HG02870 (cell line): ENCODE results near the gene NTMT2.
"Not testable (repeated sequence)": the region's sequence is repeated elsewhere in the genome, so short reads cannot be mapped to it uniquely, and the experiment has no call there.

Experiments used
- ATAC-seq: cut with Tn5 transposase; IDR thresholded peaks from one replicate; pipeline ENCODE4 v1.9.1; 2021; ENCODE audit warnings: mild to moderate bottlenecking, moderate library complexity; ENCODE audit not compliant: unreplicated experiment

NTMT2 gene

GRCh38 chr1:170145770-170146676 lies at the start of gene NTMT2:
Gene NTMT2 (plus strand): TSS chr1:170145959. CDS start chr1:170146108, 149 bp downstream.
- ATAC-seq = no peak

DNA sequence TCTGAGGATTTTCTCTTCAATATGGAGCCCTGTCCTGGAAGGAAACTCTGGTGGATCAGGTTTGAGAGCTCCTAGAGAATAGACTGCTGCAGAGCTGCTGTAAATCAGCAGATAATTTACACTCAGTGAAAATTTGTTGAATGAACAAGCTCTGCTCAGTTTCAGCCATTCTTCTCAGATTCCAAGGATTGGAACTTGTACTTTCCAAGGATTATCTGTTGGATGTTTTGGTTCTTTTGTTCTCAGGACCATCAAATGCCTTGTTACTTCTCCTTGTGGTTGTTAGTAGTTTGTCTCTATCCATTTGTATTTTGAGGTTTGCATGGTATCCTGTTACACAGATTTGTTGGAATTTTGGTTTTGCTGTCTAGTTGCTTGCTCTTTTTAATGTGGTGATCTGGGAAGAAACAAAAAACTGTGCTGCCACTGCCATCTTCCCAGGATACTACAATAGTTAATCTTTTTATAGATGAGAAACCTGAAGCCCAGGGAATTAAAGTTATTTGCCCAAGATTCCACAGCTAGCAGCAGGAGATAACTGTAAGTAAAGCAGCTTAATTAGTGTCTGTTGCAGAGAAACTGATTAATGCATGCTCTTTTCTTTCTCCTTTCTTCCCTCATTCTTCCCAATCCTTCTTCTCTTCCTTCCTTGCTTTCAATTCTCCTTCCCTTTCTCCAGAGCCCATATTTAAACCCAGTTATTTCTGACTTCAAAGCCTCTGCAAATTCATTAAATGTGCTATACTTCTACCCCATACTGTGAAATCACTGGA lies 49.6 kb upstream of the NTMT2 start:
- ATAC-seq = no peak

GRCh38 chr1:170096806-170097340 lies 48.9 kb upstream of the NTMT2 start:
- ATAC-seq = no peak

DNA sequence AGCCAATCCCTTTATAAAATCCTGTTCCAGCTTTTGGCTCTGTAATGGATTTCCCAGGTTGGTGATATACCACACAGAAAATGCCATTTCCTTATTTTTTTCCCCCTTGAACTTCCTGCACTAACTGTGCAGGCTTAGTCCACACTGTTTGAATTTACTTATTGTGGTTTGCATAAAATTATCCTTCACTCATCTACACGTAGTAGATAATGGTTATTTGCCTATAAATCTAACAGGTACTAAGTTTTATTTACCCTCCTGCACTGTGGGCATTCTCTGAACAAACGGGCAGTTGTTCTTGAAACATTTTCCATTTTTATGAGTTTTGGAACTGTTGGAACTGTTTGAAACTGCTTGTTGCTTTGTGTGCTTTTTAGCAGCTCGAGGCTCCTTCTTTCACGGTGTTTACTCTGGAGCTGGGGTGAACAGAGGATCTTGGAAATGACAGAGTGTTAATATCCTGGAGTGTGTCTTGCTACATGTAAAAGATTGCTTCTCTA lies 48.3 kb upstream of the NTMT2 start:
- no peak for ATAC-seq

GRCh38 chr1:170113140-170113539 lies 32.6 kb upstream of the NTMT2 start:
- not testable (repeated sequence) for ATAC-seq

GRCh38 chr1:170114906-170115305 lies 30.9 kb upstream of the NTMT2 start:
- ATAC-seq = no peak

DNA sequence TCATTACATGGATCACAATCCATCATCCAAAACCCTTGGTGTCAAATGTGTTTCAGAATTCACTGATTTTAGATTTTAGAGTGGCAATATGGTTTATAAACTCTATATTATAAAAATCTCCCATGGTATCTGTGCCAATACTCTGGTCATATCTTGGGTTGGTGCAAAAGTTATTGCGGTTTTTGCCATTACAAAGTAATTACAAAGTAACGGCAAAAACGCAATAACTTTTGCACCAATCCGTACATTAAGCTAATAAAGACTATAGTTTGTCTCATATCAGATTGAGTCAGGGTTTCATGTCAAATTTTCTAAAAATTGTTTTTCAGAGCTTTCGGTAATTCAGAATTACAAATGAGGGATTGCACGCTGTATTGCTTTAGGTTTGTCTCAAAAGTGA lies 23.4 kb upstream of the NTMT2 start:
- no peak for ATAC-seq

GRCh38 chr1:170125269-170125668 lies 20.5 kb upstream of the NTMT2 start:
- no peak for ATAC-seq

- ATAC-seq = peak; percentile 99
Measured at GRCh38 chr1:170126696-170127095, 19.1 kb upstream of the NTMT2 start.

GRCh38 chr1:170131450-170131849 lies 14.3 kb upstream of the NTMT2 start:
- no peak for ATAC-seq

DNA sequence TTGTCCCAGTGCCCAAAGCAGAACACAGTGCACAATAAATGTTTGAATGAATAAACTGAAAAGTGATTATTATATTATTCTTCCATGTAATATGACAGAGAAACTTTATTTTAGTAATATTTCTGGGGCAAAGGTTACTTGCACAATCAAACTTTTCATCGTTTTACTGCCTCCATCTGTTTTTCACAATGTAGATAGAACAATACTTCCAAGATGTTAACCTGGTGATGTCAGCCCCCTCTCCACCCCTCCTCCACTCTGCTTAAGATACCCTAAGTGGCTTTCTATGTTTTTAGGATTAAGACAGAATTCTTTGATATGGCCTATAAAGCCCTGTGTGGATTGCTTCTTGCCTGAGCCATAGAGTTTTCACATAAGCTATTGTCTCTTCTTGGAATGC lies 13.8 kb upstream of the NTMT2 start:
- ATAC-seq = no peak

DNA sequence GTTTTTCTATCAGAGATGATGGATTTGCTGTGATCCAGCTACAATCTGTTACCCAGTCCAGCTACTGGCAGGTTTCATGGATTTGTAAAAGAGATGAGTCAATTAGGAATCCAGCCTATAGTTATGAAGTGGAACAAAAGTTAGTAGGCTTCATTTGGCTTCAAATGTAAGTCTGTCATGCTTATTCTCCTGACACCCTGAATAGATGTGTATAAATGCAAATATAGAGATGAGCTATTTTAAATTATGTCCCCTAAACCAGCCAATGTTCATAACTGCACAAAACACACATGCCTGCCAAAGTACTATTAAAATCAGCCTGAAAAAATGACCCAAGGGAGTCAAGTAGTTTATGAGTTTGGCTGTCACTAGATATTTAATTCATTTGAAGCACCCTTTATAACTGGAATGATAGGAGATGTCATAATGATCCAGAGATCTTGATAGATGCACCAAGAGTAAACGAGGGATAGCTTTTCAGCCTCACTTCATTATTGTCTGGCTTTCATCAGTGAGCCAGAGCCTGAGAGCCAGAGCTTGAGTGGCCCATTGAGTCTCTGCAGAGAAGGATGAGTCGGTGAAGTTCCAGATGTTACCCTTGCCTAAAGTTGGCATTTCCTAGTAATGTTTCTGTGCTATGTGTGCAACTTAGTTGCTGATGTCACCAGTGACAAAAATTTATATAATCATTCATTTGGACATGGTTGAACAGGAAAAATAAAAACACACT lies 11.8 kb upstream of the NTMT2 start:
- no peak for ATAC-seq

- no peak for ATAC-seq
Measured at GRCh38 chr1:170134521-170134920, 11.2 kb upstream of the NTMT2 start.

GRCh38 chr1:170140371-170140770 lies 5.4 kb upstream of the NTMT2 start:
- no peak for ATAC-seq

GRCh38 chr1:170145061-170145460 lies 698 bp upstream of the NTMT2 start:
- ATAC-seq = no peak

GRCh38 chr1:170146720-170147263 lies 1.0 kb downstream of the NTMT2 start:
- no peak for ATAC-seq

DNA sequence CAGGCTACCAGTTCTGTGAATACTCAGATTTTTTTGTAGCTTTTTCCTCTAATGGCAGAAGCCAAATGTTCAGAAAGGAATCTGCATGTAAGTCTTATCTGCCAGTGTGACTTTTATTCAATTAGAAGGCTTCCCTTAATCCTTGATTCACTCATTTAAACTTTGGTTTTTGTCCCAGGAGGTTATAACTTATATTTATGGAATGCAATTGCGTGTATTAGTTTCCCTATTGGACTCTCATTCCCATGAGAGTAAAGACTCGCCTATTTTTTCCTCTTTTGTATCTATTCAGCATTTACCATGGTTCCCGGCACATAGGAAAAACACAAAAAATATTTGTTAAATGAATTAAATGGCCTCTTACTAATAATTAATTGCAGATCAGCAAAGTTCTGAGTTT lies 3.5 kb downstream of the NTMT2 start:
- no peak for ATAC-seq

DNA sequence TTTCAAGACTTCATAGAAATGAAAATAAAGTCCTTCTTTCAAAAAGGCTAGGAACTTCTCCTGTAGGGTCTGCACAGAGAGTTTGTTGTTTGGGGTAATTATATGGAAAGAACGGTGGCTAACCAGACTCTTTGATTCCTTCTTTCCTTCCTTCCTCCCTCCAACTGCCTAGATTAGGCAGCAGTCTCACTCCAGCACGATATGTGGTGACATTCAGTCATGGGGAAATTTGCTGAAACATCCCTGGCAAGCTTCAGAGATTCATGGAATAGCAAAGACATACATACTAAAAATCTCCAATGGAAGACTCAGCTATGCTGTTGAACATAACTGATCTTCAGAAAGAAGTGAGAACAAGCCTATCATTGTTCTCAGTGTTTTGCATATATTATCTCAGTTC lies 4.3 kb downstream of the NTMT2 start:
- ATAC-seq = no peak

DNA sequence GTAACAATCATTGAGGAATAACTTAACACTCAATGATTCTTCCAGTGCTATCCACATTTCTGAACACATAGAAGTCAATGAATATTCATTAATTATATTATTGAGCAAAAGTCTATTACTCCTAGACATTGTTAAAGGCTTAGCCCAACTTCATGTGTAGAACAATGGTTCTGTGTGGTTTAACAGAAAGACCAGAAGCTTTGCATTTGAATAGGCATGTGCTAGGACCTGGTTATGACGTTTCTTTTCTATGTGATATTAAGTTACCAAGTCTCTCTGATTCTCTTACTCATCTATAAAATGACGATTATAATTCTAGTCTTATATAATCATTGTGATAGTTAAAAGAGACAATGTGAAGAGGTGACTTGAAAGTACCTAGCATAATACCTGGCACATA lies 5.2 kb downstream of the NTMT2 start:
- ATAC-seq = no peak

- no peak for ATAC-seq
Measured at GRCh38 chr1:170153417-170153816, 7.7 kb downstream of the NTMT2 start.

GRCh38 chr1:170155055-170155454 lies 9.3 kb downstream of the NTMT2 start:
- ATAC-seq = no peak
